BJ (cell line): ENCODE results near the gene KRABD2. TPM values are rescaled to one million over a fixed set of nuclear protein-coding genes. Genes with fewer than 3 reads are reported as not detected.

Experiments used
- polyA plus RNA-seq: library from polyadenylated mRNA; depleted of rRNA; stranded (reverse); fragments of >200 nt; gene quantifications from 2 replicates; pipeline ENCODE4 v1.2.3, GENCODE V29; 2011; rRNA removed
- small RNA-seq: library from RNA; depleted of rRNA; stranded (forward); fragments of <200 nt; gene quantifications from one replicate; pipeline ENCODE3, GENCODE V24; 2012; ENCODE audit warnings: low replicate concordance, low read depth; ENCODE audit not compliant: insufficient read length

Gene KRABD2

Small RNA genes within 50 kb of the gene (small RNA-seq; reads per million reads assigned to genes)
- gene RF00265, result not detected

Other genes starting within 250 kb of the KRABD2 start
- gene PER1, start 224.3 kb downstream of the KRABD2 start, polyA plus RNA-seq, result 5.1 and 7.7 TPM in 2 replicates
- 20.1 and 22.8 TPM in 2 replicates for gene VAMP2, start 213.8 kb downstream of the KRABD2 start, polyA plus RNA-seq
- gene TMEM107, start 200.3 kb downstream of the KRABD2 start, polyA plus RNA-seq, result 13.6 and 14.5 TPM in 2 replicates
- gene BORCS6, start 186.5 kb downstream of the KRABD2 start, polyA plus RNA-seq, result 3.0 and 4.5 TPM in 2 replicates
- gene AURKB, start 166.1 kb downstream of the KRABD2 start, polyA plus RNA-seq, result 13.4 and 26.1 TPM in 2 replicates
- 5.4 and 9.2 TPM in 2 replicates for gene CTC1, start 128.6 kb downstream of the KRABD2 start, polyA plus RNA-seq
- 12.2 and 15.6 TPM in 2 replicates for gene PFAS, start 127.4 kb downstream of the KRABD2 start, polyA plus RNA-seq
- 35.5 and 50.7 TPM in 2 replicates for gene RANGRF, start 88.0 kb downstream of the KRABD2 start, polyA plus RNA-seq
- 1.8 and 2.6 TPM in 2 replicates for gene SLC25A35, start 81.3 kb downstream of the KRABD2 start, polyA plus RNA-seq
- gene ARHGEF15, start 66.5 kb downstream of the KRABD2 start, polyA plus RNA-seq, result not detected in 2 replicates
- not detected in 2 replicates for gene ODF4, start 36.9 kb downstream of the KRABD2 start, polyA plus RNA-seq
- 2,021 and 3,734 TPM in 2 replicates for gene RPL26, start 6.5 kb upstream of the KRABD2 start, polyA plus RNA-seq
- gene RNF222, start 21.1 kb upstream of the KRABD2 start, polyA plus RNA-seq, result not detected in 2 replicates
- 72.2 and 74.5 TPM in 2 replicates for gene NDEL1, start 59.2 kb upstream of the KRABD2 start, polyA plus RNA-seq